GM19467 (cell line): ENCODE measurements around the gene WDR7.

Experiments used
- ATAC-seq: cut with Tn5 transposase; IDR thresholded peaks from one replicate; pipeline ENCODE4 v1.9.1; 2021; ENCODE audit warnings: mild to moderate bottlenecking, moderate library complexity; ENCODE audit not compliant: unreplicated experiment

WDR7 gene

DNA sequence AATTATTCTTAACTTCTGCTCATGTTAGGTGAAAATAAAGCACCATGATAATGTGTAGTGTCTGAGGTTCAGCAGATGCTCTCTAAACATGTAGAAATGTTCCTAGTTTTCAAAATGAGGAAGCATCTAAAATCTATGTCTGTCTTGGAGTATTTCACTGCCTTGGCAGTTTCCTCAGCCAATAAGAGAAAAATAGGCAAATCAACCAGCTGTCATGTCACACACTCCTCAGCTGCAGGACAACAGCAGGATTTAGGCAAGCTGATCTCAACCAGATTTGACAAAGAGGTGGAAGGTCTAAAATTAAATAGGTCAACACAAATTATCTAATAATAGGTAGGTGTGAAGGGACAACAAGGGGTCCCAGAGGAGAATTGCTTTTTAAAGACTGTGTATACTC lies 331.6 kb downstream of the WDR7 start:
- ATAC-seq: no peak

DNA sequence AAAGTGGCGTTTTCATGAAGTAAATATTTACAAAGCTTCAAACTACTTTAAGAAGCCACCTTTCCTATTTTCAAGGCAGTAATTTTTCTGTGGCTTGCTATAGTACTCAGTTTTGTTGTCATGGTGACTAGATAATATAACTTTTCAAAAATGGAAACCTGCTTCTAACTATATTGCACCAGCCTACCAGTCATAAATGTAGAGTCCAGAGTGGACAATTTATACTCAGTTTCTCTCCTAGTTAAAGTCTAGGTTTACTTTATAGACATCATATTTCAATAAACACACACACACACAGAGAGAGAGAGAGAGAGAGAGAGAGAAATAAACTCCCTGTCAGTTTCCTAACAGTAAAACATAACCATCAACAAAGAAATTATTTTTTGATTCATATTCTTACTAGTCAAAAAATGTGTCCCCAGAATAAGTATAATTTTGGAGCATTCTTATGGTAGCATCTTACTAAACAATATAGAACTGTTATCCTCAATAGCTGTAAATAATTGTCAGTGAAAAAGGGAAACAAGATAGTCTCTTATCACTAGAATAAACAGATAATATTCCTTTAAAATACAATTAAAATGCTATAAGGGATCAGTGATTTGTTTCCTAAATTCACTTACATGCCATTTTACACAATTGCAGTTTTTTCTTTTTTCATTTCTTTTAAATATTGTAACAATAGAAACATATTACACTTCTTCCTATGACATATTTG lies 332.3 kb downstream of the WDR7 start:
- ATAC-seq: no peak

DNA sequence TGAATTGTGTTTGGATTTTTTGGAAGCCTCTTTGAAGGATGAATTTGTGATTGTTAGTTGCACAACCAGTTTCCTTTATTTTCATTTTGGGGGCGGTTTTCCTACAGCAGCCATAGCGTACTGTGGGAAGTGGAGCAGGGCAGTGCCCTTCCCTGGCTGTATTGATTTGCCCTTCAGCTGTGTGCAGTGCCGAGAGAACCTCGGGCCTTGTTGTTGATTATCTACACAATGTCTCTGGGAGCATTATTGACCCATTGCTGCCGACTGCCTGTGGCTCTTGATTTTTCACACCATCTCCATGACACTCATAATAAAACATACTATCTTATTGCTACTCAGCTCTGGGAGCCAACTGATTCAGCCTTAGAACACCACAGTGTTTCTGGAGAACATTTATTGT lies 333.6 kb downstream of the WDR7 start:
- no peak for ATAC-seq

- ATAC-seq: no peak
These were observed 335.7 kb downstream of the WDR7 start for GRCh38 chr18:56986829-56987228.

DNA sequence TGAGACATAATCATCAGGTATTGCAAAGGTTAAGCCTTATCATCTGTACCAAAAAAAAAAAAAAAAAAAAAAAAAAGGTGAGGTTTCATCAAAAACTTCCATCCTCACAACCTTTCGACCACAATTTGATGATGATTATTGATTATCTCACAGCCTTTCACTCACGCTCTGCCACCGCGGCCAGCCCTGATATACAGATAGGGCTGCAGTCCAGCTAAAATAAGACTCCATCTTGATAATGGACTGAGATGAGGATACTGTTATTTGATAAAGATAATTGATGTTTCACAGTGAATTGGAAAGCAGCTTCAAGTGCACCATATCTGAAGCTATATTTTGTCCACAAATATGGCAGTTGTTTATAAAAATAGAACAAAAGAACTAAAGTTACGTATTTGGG lies 336.1 kb downstream of the WDR7 start:
- no peak for ATAC-seq

- no peak for ATAC-seq
These were observed 336.9 kb downstream of the WDR7 start for GRCh38 chr18:56988022-56988421.

GRCh38 chr18:56990678-56991077 lies 339.5 kb downstream of the WDR7 start:
- ATAC-seq: no peak

GRCh38 chr18:56992777-56993176 lies 341.6 kb downstream of the WDR7 start:
- no peak for ATAC-seq

GRCh38 chr18:56995579-56996188 lies 344.5 kb downstream of the WDR7 start:
- no peak for ATAC-seq

- ATAC-seq: no peak
These were observed 346.0 kb downstream of the WDR7 start for GRCh38 chr18:56997200-56997599.

DNA sequence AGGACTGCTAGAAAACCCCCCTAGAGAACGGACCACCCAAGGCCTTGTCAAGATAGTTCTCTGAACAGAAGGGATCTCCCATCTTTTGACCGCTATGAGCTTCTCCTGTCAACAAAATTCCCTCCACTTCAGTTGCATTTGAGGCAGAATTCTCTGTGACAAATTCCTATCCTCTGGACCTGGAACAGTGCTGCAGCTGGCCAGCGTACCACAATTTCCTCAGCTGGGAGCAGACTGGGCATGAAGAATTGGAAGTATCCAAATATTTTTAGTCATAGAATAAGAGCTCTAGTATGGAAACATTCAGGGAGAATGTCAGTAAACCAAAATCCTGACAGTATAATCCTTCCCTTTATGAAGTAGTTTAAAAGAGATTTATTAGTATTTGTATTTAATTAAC lies 348.7 kb downstream of the WDR7 start:
- no peak for ATAC-seq

- ATAC-seq: no peak
These were observed 351.5 kb downstream of the WDR7 start for GRCh38 chr18:57002627-57003026.

- ATAC-seq: no peak
These were observed 352.2 kb downstream of the WDR7 start for GRCh38 chr18:57003342-57003741.

GRCh38 chr18:57004366-57005121 lies 353.4 kb downstream of the WDR7 start:
- ATAC-seq: peak; percentile 99

- no peak for ATAC-seq
These were observed 357.0 kb downstream of the WDR7 start for GRCh38 chr18:57008001-57008686.

DNA sequence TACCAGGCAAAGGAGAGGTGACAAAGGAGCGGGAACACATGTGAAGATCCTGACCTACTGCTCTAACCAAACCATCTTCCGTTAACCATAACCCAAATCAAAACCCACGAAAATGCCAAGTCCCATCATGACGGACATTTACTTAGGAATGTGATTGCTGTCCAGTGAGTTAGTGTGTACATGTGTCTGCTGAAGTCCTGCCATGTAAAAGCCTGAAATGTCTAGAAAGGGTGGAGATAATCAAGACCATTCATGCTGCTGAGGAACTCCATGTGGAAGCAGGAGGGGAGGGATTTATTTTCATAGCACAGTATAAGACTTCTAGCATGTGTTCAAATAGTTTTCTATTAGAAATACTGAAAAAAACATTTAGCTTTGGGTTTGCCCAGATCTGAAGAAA lies 358.7 kb downstream of the WDR7 start:
- no peak for ATAC-seq

DNA sequence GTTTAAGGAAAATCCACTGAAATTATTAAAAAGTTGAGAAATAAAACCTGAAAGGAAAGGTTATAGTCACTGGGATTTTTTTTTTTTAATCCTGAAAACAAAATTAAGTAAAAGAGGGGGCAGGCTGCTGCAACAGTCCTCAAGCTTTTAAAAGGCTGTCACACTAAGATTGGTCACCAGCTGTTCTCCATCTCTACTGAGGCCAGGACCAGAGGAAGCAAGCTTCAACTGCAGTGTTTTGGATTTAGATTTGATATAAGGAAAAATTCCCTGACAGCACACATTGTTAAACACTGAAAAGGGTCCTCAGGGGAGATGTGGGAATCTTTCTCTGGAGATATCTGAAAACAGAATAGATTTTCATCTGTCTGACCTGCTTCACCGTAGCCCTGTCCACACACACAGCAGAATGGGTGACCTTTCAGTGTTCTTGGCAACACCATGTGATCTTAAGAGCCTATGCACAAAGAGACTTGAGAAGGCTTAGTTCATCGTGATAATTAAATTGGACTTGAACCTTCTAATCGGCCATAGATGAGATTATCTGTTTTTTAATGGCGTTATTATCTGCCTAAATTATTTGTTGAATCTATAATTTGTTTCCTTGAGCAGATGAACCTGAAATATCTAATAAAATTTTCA lies 363.7 kb downstream of the WDR7 start:
- ATAC-seq: no peak

DNA sequence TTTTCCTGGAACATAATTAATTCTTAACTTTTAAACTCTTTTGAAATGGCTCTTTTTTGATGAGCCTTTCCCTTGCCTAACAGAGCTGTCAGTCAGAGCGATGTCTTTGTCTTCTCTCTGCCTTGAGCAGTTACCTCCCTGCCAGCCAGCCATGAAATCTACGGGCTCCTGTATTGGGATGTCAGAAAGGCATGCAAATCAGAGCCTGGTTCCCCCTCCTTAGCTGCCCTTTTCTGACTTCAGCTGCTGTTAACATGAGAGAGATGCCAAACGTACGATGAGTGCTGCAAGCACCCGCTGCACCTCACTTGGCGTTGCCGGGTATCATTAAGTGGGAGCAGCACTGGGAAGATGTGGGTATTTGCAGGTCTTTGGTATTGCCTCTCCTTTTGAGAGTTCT lies 364.3 kb downstream of the WDR7 start:
- no peak for ATAC-seq

DNA sequence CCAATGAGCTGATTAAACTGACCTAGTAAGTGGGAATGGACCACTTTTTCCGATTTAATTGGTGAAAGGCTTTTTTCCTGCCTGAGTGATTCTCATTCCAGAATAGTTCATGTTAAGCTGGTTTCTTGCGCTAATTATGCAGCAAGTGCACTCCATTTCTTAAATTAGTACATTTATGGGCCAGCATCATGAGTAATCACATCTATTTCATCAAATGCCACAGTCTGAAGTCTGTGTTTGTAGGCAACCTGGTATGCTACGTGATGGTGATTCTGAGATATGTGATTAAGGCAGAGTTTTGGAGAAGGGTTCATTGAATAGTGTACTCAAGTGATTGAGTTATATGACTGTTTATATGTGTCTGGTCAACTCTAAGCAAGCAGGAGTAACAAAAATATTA lies 367.7 kb downstream of the WDR7 start:
- ATAC-seq: no peak

GRCh38 chr18:57022716-57023115 lies 371.6 kb downstream of the WDR7 start:
- no peak for ATAC-seq

- no peak for ATAC-seq
These were observed 372.2 kb downstream of the WDR7 start for GRCh38 chr18:57023275-57023882.
